ENCODE measurements around the gene ACTG1. TPM values are rescaled to one million over a fixed set of nuclear protein-coding genes. Genes with fewer than 3 reads are reported as not detected.

ACTG1 gene
- total and polyA plus RNA-seq, 2 of the 13 experiments (the other 11 are each of a cell fraction or from before 2014, with no cell fraction given), result 973 to 1,138 TPM

DNA sequence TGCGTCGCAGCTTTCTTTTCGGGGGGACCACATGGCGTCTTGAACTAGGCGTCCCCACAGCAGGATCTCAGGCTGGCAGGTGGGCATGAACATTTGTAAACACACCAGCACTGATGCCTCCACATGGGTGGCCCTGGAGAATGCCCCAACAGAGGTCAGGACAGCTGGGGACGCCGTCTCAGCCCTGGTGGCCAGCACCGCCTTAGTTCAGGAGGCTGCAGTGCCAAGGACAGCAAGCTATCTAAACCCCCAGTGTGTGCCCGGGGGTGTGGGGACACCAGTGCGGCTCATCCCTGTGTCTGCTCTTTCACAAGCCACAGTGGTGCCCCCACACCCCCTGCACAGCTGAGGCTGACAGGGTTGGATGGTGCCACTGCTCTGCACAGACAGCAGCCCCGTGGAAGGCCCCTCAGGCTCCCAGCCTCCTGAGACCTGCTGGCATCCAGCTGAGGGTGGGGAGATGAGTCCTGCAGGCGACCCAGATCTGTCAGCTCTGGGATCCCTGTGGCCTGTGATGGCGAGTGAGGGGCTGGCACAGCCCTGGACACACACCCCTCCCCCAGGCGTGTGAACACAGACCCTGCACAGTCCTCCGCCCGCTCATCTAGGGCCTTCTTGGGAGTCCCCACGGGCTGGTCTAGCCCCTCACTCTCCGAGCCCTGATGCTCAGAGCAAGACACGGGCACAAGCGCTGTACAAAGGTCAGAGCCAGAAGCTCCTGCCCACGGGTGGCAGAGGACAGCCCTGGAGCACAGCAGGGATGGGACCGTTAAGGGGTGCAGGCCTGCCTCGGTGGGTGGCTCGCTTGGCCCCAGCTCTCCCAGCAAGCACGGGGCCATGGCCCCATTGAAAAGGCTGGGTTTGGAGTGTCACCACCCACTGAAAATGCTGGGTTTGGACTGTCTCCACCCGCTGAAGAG lies 26.3 kb upstream of the ACTG1 start:
- CTCF ChIA-PET (ENCODE audit: low intra/inter-chr PET ratio, low total read pairs), result no interaction called here
- no peaks in the 10 kb centered on the region for H3K9me3 ChIP-seq (ENCODE audit: low read length)
- no peaks in the 10 kb centered on the region for H4K20me1 ChIP-seq (ENCODE audit: insufficient read depth, low read length)
- no peaks in the 10 kb centered on the region for H3K79me2 ChIP-seq (ENCODE audit: insufficient read depth, low read length)
- no peak overlapping the region for H3K4me2 ChIP-seq (ENCODE audit: low read depth, low read length)
- intact Hi-C loops (cut with micrococcal nuclease; ENCODE audit: unreplicated experiment), result no loop called here
- no TSS peak for BruUV-seq (replicated peaks)
- 90% methylated on average over 18 of the region's 26 CpGs for WGBS (ENCODE audit: low lambda C conversion rate)
- no peak overlapping the region for H3K27ac ChIP-seq (ENCODE audit: extremely low read length, insufficient read depth, low read length)
- DNase-seq (ENCODE audit: low spot score) (no peak), FAIRE-seq (no peak), ATAC-seq (no peak)
- H3K4me1 ChIP-seq (ENCODE audit: insufficient read depth, low read length), result peaks cover 1% of the 10 kb centered on the region
- TF ChIP-seq ZNF530 (CRISPR knock-in tag; IDR thresholded peaks at IDR 0.05; ENCODE audit: low read depth) (no peak), AGO1 (IDR thresholded peaks at IDR 0.05; ENCODE audit: low read depth, low read length, poor library complexity, severe bottlenecking) (peak; percentile 21), POLR2A (IDR thresholded peaks at IDR 0.05; ENCODE audit: insufficient read depth in 1 of 2, low read depth in 2 of 2, low read length in 2 of 2) (peak in 1 of 2 experiments; percentile 16; a peak in 1 of 4 replicates), AGO2 (optimal IDR thresholded peaks at IDR 0.05; ENCODE audit: low read depth, low read length) (peak; percentile 64)
- POLR2A ChIA-PET, result interaction anchor here (1.4 kb wide), 1 partner anchor 26 kb away, joined by 5 read pairs; the partner anchor contains the start of gene ACTG1
- H3K4me3 ChIP-seq (replicated peaks in 1 of 3; ENCODE audit: insufficient read depth in 1 of 3, low read depth in 2 of 3, low read length in 3 of 3), result no peak overlapping the region
- peaks cover 11 to 23% of the 10 kb centered on the region in 2 experiments for H3K36me3 ChIP-seq (replicated peaks in 1 of 2; ENCODE audit: control insufficient read depth in 1 of 2, insufficient read depth in 2 of 2, low read length in 2 of 2)
- H3K9ac ChIP-seq (ENCODE audit: insufficient read depth, low read depth, low read length), result no peak overlapping the region
- in situ Hi-C loops (cut with HindIII; ENCODE audit: extremely low pct_ligation_motif_present, low pct_unique_long_range_greater_than_20kb), result no loop called here
- no peak overlapping the region for H2AFZ ChIP-seq (ENCODE audit: low read length)
- H3K27me3 ChIP-seq (ENCODE audit: control insufficient read depth in 1 of 2, insufficient read depth in 2 of 2, low read length in 2 of 2), result no peaks in the 10 kb centered on the region

DNA sequence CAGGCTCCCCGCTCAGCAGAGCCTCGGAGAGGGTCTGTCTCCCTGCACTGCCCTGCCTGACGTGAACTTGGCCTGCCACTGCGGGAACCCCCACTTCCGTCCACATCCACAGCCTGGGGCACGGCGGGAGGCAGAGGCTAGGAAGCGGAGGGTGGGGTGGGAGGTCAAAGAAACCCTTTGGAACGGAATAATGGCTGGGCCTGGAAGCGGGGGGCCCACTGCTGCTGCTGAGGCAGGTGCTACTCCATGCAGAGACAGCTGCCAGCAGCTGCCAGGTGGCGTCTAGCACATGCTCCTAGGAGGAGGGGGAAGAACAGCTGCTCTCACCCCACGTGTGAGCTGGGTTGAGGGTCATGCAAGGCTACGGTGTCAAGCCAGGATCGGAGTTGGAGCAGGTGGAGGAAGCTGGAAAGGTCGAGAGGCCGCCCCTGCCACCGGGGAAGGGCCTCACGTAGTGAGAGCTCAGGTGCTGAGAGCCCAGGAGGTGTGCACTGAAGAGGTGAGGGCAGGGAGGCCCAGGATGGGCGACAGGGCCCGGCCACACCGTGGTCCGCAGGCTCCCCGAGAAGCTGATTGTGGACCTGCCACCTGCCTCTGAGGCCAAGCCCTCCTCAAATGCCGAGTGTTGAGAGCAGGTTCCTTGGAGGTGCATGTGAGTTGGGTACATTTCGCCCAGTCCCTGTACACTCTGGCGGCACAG lies 25.4 kb upstream of the ACTG1 start:
- in situ Hi-C loops (cut with HindIII; ENCODE audit: extremely low pct_ligation_motif_present, low pct_unique_long_range_greater_than_20kb), result no loop called here
- WGBS (ENCODE audit: low lambda C conversion rate), result 90% methylated on average over 19 of the region's 26 CpGs
- Histone ChIP-seq H3K9ac (ENCODE audit: insufficient read depth, low read depth, low read length) (no peak overlapping the region), H4K20me1 (ENCODE audit: insufficient read depth, low read length) (no peaks in the 10 kb centered on the region), H3K4me2 (ENCODE audit: low read depth, low read length) (no peak overlapping the region), H3K27me3 (ENCODE audit: control insufficient read depth in 1 of 2, insufficient read depth in 2 of 2, low read length in 2 of 2) (no peaks in the 10 kb centered on the region), H2AFZ (ENCODE audit: low read length) (no peak overlapping the region), H3K4me1 (ENCODE audit: insufficient read depth, low read length) (peaks cover 10% of the 10 kb centered on the region), H3K27ac (ENCODE audit: extremely low read length, insufficient read depth, low read length) (no peak overlapping the region), H3K36me3 (replicated peaks in 1 of 2; ENCODE audit: control insufficient read depth in 1 of 2, insufficient read depth in 2 of 2, low read length in 2 of 2) (peaks cover 5 to 22% of the 10 kb centered on the region in 2 experiments), H3K79me2 (ENCODE audit: insufficient read depth, low read length) (no peaks in the 10 kb centered on the region), H3K9me3 (ENCODE audit: low read length) (no peaks in the 10 kb centered on the region), H3K4me3 (replicated peaks in 1 of 3; ENCODE audit: insufficient read depth in 1 of 3, low read depth in 2 of 3, low read length in 3 of 3) (no peak overlapping the region)
- no peak for DNase-seq (ENCODE audit: low spot score)
- intact Hi-C loops (cut with micrococcal nuclease; ENCODE audit: unreplicated experiment), result no loop called here
- POLR2A ChIA-PET, result interaction anchor here (1.4 kb wide), 1 partner anchor 25 kb away, joined by 5 read pairs; the partner anchor contains the start of gene ACTG1
- CTCF ChIA-PET (ENCODE audit: low intra/inter-chr PET ratio, low total read pairs), result interaction anchor here (1.9 kb wide), 1 partner anchor 285 kb away, joined by 8 read pairs; no protein-coding TSS in a partner anchor
- BruUV-seq (replicated peaks), result no TSS peak
- FAIRE-seq, result no peak
- ATAC-seq, result no peak
- TF ChIP-seq BORCS8-MEF2B (CRISPR knock-in tag; IDR thresholded peaks at IDR 0.05), result 0 out of 2 replicates have a peak, but pooled peaks have one; percentile 33
- TF ChIP-seq NCOA2 (CRISPR knock-in tag; IDR thresholded peaks at IDR 0.05), result no peak
- TF ChIP-seq, protein P1, sequence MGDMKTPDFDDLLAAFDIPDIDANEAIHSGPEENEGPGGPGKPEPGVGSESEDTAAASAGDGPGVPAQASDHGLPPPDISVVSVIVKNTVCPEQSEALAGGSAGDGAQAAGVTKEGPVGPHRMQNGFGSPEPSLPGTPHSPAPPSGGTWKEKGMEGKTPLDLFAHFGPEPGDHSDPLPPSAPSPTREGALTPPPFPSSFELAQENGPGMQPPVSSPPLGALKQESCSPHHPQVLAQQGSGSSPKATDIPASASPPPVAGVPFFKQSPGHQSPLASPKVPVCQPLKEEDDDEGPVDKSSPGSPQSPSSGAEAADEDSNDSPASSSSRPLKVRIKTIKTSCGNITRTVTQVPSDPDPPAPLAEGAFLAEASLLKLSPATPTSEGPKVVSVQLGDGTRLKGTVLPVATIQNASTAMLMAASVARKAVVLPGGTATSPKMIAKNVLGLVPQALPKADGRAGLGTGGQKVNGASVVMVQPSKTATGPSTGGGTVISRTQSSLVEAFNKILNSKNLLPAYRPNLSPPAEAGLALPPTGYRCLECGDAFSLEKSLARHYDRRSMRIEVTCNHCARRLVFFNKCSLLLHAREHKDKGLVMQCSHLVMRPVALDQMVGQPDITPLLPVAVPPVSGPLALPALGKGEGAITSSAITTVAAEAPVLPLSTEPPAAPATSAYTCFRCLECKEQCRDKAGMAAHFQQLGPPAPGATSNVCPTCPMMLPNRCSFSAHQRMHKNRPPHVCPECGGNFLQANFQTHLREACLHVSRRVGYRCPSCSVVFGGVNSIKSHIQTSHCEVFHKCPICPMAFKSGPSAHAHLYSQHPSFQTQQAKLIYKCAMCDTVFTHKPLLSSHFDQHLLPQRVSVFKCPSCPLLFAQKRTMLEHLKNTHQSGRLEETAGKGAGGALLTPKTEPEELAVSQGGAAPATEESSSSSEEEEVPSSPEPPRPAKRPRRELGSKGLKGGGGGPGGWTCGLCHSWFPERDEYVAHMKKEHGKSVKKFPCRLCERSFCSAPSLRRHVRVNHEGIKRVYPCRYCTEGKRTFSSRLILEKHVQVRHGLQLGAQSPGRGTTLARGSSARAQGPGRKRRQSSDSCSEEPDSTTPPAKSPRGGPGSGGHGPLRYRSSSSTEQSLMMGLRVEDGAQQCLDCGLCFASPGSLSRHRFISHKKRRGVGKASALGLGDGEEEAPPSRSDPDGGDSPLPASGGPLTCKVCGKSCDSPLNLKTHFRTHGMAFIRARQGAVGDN (CRISPR knock-in tag; IDR thresholded peaks at IDR 0.05), result peak; percentile 36; the same call in 1 of the 2 replicates
- TF ChIP-seq NFKB2 (CRISPR knock-in tag; IDR thresholded peaks at IDR 0.05; ENCODE audit: borderline replicate concordance), result no peak
- TF ChIP-seq ARHGAP35 (CRISPR knock-in tag; IDR thresholded peaks at IDR 0.05; ENCODE audit: borderline replicate concordance), result no peak
- no peak for TF ChIP-seq SAP130 (CRISPR knock-in tag; IDR thresholded peaks at IDR 0.05; ENCODE audit: low read depth)
